Measurements from ENCODE around the gene AGAP2.

AGAP2 gene

DNA sequence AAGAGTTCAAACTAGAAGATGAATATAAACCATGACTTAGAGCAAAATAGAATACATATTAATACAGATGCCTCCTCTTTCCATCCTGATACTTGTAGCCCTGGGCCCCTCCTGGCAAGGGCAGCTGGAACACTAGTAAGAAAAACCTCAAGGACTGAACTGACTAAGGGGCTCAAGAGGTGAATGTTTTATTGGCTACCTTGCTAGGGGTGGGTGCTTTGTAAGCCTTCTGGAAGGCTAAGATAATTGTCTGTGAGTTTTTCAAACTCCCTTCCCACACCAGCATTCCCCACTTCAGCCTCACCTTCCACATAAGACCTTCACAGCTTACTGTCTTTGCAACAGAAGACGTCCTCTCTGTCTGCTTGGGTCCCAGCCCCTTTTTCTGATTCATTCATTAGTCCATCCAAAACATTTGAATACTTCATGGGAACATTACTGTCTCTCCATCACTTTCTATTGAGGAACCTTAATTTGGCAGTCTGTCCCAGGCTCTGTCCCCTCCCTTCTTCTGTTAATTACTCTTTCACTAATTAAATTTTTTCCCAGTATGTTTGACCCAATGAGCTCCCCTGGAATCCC, 15.3 kb upstream of the AGAP2 start:
- no peak for TF ChIP-seq EZH2 (IDR thresholded peaks at IDR 0.05)
- no peak for TF ChIP-seq FOXP2 (optimal IDR thresholded peaks at IDR 0.05; ENCODE audit: control extremely low read depth, extremely low read length, insufficient read depth)
- TF ChIP-seq POLR2AphosphoS5 (IDR thresholded peaks at IDR 0.05; ENCODE audit: borderline replicate concordance, low read depth, low read length): no peak
- no peak overlapping the region for H3K4me3 ChIP-seq
- peaks cover 25% of the 10 kb centered on the region for H3K36me3 ChIP-seq (ENCODE audit: insufficient read depth, low read length)
- no peak for DNase-seq (ENCODE audit: low read depth, low spot score)
- H3K9me3 ChIP-seq (ENCODE audit: low read depth, low read length): no peaks in the 10 kb centered on the region
- no peak overlapping the region for H3K9ac ChIP-seq (ENCODE audit: insufficient read length)
- H3K27ac ChIP-seq: peak overlapping the region; percentile 70

DNA sequence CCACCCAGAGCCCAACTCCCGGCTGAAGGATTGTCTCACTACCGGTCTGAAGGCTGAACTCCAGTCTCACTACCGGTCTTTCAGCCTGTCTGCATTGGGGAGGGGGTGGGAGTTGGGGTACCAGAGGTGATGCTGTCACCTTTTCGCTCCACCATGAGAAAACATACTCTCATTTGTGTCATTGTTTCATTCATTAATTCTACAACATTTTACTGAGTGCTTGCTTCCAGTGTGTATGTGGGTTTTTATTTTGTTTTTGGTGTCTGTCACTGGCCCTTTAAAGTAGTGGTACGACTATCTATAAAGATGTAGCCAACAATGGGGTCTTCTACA, 14.1 kb upstream of the AGAP2 start:
- H3K27ac ChIP-seq: peak overlapping the region; percentile 72
- TF ChIP-seq FOXP2 (optimal IDR thresholded peaks at IDR 0.05; ENCODE audit: control extremely low read depth, extremely low read length, insufficient read depth): no peak
- no peak for TF ChIP-seq EZH2 (IDR thresholded peaks at IDR 0.05)
- TF ChIP-seq POLR2AphosphoS5 (IDR thresholded peaks at IDR 0.05; ENCODE audit: borderline replicate concordance, low read depth, low read length): no peak; the same call in 1 of the 2 replicates
- no peak overlapping the region for H3K9ac ChIP-seq (ENCODE audit: insufficient read length)

DNA sequence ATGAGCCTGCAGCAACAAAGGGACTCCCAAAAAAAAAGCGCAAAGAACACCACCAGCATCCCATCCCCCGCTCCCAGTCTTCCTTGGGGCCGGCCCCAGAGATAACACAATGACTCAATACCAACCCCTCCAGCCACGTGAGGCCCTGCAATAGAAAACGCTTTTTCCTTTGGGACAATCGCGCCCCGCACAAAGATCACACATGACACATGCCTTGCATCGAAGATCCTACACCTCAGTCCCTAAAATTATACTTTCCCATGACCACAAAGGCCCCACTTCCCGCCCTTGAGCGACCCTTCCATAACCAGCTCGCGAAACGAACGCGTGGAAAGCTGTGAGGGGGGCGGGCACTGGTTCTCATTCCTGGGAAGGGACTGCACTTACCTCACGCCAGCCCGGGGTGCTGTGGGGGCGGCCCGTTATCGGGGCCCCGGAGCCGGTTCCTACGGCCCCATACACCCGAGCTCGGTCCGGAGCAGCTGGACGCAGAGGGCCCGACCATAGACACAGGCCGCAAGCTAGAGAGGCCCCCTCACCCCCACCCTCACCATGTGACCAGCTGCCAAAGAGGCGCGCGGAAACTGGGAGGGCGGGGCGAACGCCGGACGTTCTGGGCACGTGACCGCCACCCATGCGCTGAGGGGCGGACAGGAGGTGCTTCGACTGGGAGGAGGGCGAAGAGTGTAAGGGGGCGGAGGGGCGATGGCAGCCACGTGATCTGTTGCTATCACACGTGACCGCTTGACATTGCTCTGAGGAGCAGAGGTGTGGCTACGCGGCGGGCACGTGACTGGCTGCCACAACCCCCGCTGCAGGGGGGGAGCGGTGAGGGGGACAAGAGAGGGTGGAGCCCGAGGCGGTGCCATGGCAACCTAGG, 13.5 kb upstream of the AGAP2 start, which contains the start of gene CDK4:
TSS of gene CDK4 (minus strand) at position 523 of the 880 bp plus-strand sequence. CDS start 593 bp downstream, outside the sequence.
- Histone ChIP-seq H3K36me3 (ENCODE audit: insufficient read depth, low read length) (peaks cover 43% of the 10 kb centered on the region), H3K9ac (ENCODE audit: insufficient read length) (peak within 1 kb of the TSS; percentile 97), H3K4me3 (peak within 1 kb of the TSS; percentile 91), H3K9me3 (ENCODE audit: low read depth, low read length) (no peaks in the 10 kb centered on the region), H3K27ac (peak within 1 kb of the TSS; percentile 74)
- TF ChIP-seq FOXP2 (optimal IDR thresholded peaks at IDR 0.05; ENCODE audit: control extremely low read depth, extremely low read length, insufficient read depth) (no peak), POLR2AphosphoS5 (IDR thresholded peaks at IDR 0.05; ENCODE audit: borderline replicate concordance, low read depth, low read length) (peak; percentile 79)
- DNase-seq (ENCODE audit: low read depth, low spot score): peak; percentile 97

More for the DNA sequence above, 14.1 kb upstream of the AGAP2 start:
- Histone ChIP-seq H3K9me3 (ENCODE audit: low read depth, low read length) (no peaks in the 10 kb centered on the region), H3K4me3 (peak overlapping the region; percentile 76), H3K36me3 (ENCODE audit: insufficient read depth, low read length) (peaks cover 37% of the 10 kb centered on the region)
- no peak for DNase-seq (ENCODE audit: low read depth, low spot score)

DNA sequence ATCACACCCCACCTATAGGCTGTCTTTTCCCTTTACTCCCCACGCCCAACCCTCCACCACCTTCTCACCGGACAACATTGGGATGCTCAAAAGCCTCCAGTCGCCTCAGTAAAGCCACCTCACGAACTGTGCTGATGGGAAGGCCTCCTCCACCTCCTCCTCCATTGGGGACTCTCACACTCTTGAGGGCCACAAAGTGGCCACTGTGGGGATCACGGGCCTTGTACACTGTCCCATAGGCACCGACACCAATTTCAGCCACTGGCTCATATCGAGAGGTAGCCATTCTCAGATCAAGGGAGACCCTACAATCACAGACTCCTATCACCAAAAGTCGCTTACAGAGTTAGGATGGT, 12.9 kb upstream of the AGAP2 start:
- Histone ChIP-seq H3K36me3 (ENCODE audit: insufficient read depth, low read length) (peaks cover 50% of the 10 kb centered on the region), H3K9me3 (ENCODE audit: low read depth, low read length) (no peaks in the 10 kb centered on the region), H3K4me3 (peak overlapping the region; percentile 91), H3K27ac (peak overlapping the region; percentile 74), H3K9ac (ENCODE audit: insufficient read length) (peak overlapping the region; percentile 97)
- TF ChIP-seq EZH2 (IDR thresholded peaks at IDR 0.05) (no peak), POLR2AphosphoS5 (IDR thresholded peaks at IDR 0.05; ENCODE audit: borderline replicate concordance, low read depth, low read length) (no peak), FOXP2 (optimal IDR thresholded peaks at IDR 0.05; ENCODE audit: control extremely low read depth, extremely low read length, insufficient read depth) (no peak)
- no peak for DNase-seq (ENCODE audit: low read depth, low spot score)

DNA sequence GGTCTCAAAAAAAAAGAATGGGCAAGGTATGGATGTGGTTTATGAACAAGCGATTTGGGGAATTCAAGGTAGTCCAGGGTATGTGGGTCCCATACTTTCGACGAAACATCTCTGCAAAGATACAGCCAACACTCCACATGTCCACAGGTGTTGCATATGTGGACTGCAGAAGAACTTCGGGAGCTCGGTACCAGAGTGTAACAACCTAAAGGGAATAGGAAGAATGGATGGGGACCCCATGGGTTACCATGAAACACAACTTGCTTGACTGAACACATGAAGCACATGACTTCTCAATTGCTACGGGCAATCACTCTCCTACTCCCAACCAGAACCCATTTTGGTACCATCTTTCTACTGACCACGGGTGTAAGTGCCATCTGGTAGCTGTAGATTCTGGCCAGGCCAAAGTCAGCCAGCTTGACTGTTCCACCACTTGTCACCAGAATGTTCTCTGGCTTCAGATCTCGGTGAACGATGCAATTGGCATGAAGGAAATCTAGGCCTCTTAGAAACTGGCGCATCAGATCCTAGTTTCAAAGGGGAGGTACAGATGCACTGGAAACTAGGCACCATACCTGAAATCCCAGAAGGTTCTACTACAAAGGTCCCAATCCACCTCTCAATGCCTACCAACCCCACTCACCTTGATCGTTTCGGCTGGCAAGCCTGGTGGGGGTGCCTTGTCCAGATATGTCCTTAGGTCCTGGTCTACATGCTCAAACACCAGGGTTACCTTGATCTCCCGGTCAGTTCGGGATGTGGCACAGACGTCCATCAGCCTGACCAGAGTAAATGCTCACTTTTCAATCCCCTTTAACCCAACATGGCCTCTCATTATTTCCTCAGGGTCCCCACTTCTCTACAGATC, 12.3 kb upstream of the AGAP2 start:
- H3K9me3 ChIP-seq (ENCODE audit: low read depth, low read length): no peaks in the 10 kb centered on the region
- H3K9ac ChIP-seq (ENCODE audit: insufficient read length): peak overlapping the region; percentile 97
- TF ChIP-seq POLR2AphosphoS5 (IDR thresholded peaks at IDR 0.05; ENCODE audit: borderline replicate concordance, low read depth, low read length): no peak; the same call in 1 of the 2 replicates
- no peak for TF ChIP-seq EZH2 (IDR thresholded peaks at IDR 0.05)
- no peak for TF ChIP-seq FOXP2 (optimal IDR thresholded peaks at IDR 0.05; ENCODE audit: control extremely low read depth, extremely low read length, insufficient read depth)
- peak overlapping the region; percentile 91 for H3K4me3 ChIP-seq
- peak overlapping the region; percentile 74 for H3K27ac ChIP-seq
- peaks cover 56% of the 10 kb centered on the region for H3K36me3 ChIP-seq (ENCODE audit: insufficient read depth, low read length)
- DNase-seq (ENCODE audit: low read depth, low spot score): no peak

DNA sequence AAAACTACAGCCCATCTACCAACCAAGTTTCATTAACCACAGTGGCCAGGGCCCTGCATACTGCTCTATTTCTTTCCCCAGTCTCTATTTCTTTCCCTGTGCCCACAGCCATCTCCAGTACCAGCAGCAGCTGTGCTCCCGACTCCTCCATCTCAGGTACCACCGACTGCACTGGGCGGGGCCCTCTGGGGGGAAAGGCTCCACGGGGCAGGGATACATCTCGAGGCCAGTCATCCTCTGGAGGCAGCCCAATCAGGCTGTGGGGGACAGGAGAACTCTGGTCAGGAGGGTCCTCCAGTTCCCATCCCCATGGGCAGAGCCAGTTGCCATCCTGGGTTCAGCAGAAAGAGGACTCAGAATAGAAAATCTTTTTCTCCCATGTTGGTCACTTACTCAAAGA, 10.5 kb upstream of the AGAP2 start:
- TF ChIP-seq POLR2AphosphoS5 (IDR thresholded peaks at IDR 0.05; ENCODE audit: borderline replicate concordance, low read depth, low read length) (no peak), FOXP2 (optimal IDR thresholded peaks at IDR 0.05; ENCODE audit: control extremely low read depth, extremely low read length, insufficient read depth) (no peak), EZH2 (IDR thresholded peaks at IDR 0.05) (no peak)
- no peaks in the 10 kb centered on the region for H3K9me3 ChIP-seq (ENCODE audit: low read depth, low read length)
- H3K27ac ChIP-seq: no peak overlapping the region
- peaks cover 56% of the 10 kb centered on the region for H3K36me3 ChIP-seq (ENCODE audit: insufficient read depth, low read length)
- no peak overlapping the region for H3K4me3 ChIP-seq
- no peak overlapping the region for H3K9ac ChIP-seq (ENCODE audit: insufficient read length)
- no peak for DNase-seq (ENCODE audit: low read depth, low spot score)

DNA sequence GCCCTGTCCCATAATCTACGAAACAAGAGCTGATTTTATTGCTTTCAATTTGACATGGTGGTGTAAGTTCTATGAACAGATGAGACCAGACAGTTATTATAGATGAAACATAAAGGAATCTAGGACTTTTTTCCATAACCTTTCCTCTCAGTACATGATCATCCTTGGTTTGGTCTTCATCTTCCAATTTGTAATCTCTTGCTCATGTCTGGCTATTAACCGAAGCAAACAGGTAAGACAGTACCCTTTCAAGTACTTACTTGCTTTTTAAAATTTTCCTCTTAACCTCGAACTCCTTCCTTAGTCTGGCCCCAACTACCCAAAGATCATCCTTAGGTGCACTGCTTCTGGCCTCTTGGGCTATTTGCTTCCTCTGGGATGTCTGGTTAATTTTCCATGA, 7.5 kb upstream of the AGAP2 start:
- Histone ChIP-seq H3K36me3 (ENCODE audit: insufficient read depth, low read length) (peaks cover 50% of the 10 kb centered on the region), H3K27ac (0 out of 2 replicates have a peak overlapping the region, but pooled peaks have one; percentile 96), H3K9ac (ENCODE audit: insufficient read length) (peak overlapping the region; percentile 87), H3K4me3 (peak overlapping the region; percentile 83), H3K9me3 (ENCODE audit: low read depth, low read length) (no peaks in the 10 kb centered on the region)
- no peak for TF ChIP-seq FOXP2 (optimal IDR thresholded peaks at IDR 0.05; ENCODE audit: control extremely low read depth, extremely low read length, insufficient read depth)
- peak; percentile 12 for TF ChIP-seq POLR2AphosphoS5 (IDR thresholded peaks at IDR 0.05; ENCODE audit: borderline replicate concordance, low read depth, low read length)
- no peak for TF ChIP-seq EZH2 (IDR thresholded peaks at IDR 0.05)
- no peak for DNase-seq (ENCODE audit: low read depth, low spot score)

DNA sequence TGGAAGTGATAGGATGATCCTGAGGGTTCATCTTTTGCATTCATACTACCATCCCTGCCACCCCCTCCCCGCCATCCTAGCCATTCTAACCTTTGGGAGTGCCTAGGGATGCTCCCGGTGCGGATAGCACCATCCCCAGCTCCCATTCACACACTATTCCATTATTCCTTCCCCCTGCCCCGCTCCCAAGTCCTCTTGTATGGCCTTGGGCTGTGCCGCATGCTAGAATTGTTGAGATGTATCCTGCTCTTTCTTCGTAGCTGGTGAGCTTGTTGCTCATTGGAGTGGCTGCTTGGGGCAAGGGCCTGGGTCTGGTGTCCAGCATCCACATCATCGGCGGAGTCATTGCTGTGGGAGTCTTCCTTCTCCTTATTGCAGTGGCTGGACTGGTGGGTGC, 6.9 kb upstream of the AGAP2 start:
- Histone ChIP-seq H3K36me3 (ENCODE audit: insufficient read depth, low read length) (peaks cover 45% of the 10 kb centered on the region), H3K9ac (ENCODE audit: insufficient read length) (peak overlapping the region; percentile 87), H3K9me3 (ENCODE audit: low read depth, low read length) (no peaks in the 10 kb centered on the region), H3K4me3 (peak overlapping the region; percentile 83), H3K27ac (peak overlapping the region; percentile 96; the same call in 1 of the 2 replicates)
- TF ChIP-seq EZH2 (IDR thresholded peaks at IDR 0.05): no peak
- TF ChIP-seq FOXP2 (optimal IDR thresholded peaks at IDR 0.05; ENCODE audit: control extremely low read depth, extremely low read length, insufficient read depth): no peak
- TF ChIP-seq POLR2AphosphoS5 (IDR thresholded peaks at IDR 0.05; ENCODE audit: borderline replicate concordance, low read depth, low read length): peak; percentile 62
- DNase-seq (ENCODE audit: low read depth, low spot score): no peak
